Measurements from ENCODE around the gene GPR78. TPM values are rescaled to one million over a fixed set of nuclear protein-coding genes. Genes with fewer than 3 reads are reported as not detected.

GPR78 gene
- total RNA-seq, 1 experiment from 2014 or later: not detected

GRCh38 chr4:8559524-8560264, 20.5 kb upstream of the GPR78 start:
- no peaks in the 10 kb centered on the region for H3K9me3 ChIP-seq (ENCODE audit: control insufficient read depth, insufficient read depth, low read depth, low read length)
- H3K4me3 ChIP-seq (ENCODE audit: low read depth in 2 of 2, low read length in 2 of 2): no peak overlapping the region
- H3K36me3 ChIP-seq (ENCODE audit: control insufficient read depth, insufficient read depth, low read length): no peaks in the 10 kb centered on the region
- intact Hi-C loops (cut with micrococcal nuclease; ENCODE audit: unreplicated experiment) (no loop called here), in situ Hi-C loops (cut with HindIII; ENCODE audit: low pct_unique_long_range_greater_than_20kb, low sequenced_read_pairs) (no loop called here)
- no peak overlapping the region for H3K27ac ChIP-seq (ENCODE audit: low read length)
- CTCF ChIA-PET: no interaction called here
- H3K27me3 ChIP-seq (ENCODE audit: control insufficient read depth, insufficient read depth, low read length): no peaks in the 10 kb centered on the region
- no peak for ATAC-seq
- TF ChIP-seq TCF7L2 (IDR thresholded peaks at IDR 0.05; ENCODE audit: low read depth, low read length) (no peak), SIN3A (IDR thresholded peaks at IDR 0.05; ENCODE audit: borderline replicate concordance, insufficient read depth, low read depth, low read length) (no peak), POLR2AphosphoS5 (IDR thresholded peaks at IDR 0.05; ENCODE audit: low read depth, low read length) (no peak), REST (IDR thresholded peaks at IDR 0.05; ENCODE audit: insufficient read depth in 1 of 2, low read depth in 2 of 2, low read length in 1 of 2) (no peak)
- TF ChIP-seq, protein P1, sequence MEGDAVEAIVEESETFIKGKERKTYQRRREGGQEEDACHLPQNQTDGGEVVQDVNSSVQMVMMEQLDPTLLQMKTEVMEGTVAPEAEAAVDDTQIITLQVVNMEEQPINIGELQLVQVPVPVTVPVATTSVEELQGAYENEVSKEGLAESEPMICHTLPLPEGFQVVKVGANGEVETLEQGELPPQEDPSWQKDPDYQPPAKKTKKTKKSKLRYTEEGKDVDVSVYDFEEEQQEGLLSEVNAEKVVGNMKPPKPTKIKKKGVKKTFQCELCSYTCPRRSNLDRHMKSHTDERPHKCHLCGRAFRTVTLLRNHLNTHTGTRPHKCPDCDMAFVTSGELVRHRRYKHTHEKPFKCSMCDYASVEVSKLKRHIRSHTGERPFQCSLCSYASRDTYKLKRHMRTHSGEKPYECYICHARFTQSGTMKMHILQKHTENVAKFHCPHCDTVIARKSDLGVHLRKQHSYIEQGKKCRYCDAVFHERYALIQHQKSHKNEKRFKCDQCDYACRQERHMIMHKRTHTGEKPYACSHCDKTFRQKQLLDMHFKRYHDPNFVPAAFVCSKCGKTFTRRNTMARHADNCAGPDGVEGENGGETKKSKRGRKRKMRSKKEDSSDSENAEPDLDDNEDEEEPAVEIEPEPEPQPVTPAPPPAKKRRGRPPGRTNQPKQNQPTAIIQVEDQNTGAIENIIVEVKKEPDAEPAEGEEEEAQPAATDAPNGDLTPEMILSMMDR (IDR thresholded peaks at IDR 0.05): no peak
- no peak for DNase-seq (ENCODE audit: low read depth, low spot score)
- BruUV-seq (replicated peaks): no TSS peak
- POLR2A ChIA-PET: no interaction called here
- H3K4me1 ChIP-seq (ENCODE audit: control insufficient read depth, insufficient read depth, low read length): no peaks in the 10 kb centered on the region

DNA sequence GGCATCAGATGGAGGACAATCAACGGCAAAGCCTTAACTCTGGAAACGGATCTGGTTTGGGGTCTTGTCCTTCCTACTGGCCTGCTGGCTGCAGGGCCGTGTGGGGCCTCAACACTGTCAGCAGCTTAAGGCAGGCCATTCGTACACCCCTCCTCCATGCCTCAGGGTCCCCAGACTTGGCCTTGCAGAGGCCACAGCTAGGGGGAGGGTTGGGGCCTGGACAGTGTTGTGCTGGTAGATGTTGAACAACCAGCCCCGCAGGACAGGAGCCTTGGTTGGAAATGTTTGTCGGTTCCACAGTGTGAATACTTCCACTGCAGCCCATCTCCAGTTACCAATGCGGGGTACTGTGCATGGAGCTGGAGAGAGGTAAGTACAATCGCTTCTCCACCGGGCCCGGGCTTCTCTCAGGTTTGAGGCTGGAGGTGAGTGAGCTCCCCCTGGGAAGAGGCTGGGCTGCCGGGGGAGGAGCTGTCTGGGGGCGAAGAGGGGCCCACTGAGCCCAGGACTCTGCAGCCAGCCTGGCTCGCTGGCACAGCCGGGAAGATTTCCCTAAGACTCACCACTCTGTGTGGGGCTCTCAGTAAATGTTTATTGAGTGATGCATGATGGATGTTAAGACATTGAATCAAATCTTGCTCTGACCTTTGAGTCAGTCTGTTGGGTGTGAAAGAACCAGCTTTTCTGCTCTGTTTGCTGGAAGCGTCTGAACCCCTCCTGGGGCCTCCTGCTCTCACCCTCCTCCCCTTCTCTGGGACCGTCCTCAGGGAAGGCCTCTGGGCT, 19.7 kb upstream of the GPR78 start:
- no peak for DNase-seq (ENCODE audit: low read depth, low spot score)
- TF ChIP-seq POLR2AphosphoS5 (IDR thresholded peaks at IDR 0.05; ENCODE audit: low read depth, low read length) (no peak), SIN3A (IDR thresholded peaks at IDR 0.05; ENCODE audit: borderline replicate concordance, insufficient read depth, low read depth, low read length) (no peak), REST (IDR thresholded peaks at IDR 0.05; ENCODE audit: insufficient read depth in 1 of 2, low read depth in 2 of 2, low read length in 1 of 2) (no peak), TCF7L2 (IDR thresholded peaks at IDR 0.05; ENCODE audit: low read depth, low read length) (no peak)
- TF ChIP-seq, protein P1 (IDR thresholded peaks at IDR 0.05): no peak
- Histone ChIP-seq H3K4me3 (ENCODE audit: low read depth in 2 of 2, low read length in 2 of 2) (no peak overlapping the region), H3K27ac (ENCODE audit: low read length) (no peak overlapping the region), H3K4me1 (ENCODE audit: control insufficient read depth, insufficient read depth, low read length) (no peaks in the 10 kb centered on the region), H3K9me3 (ENCODE audit: control insufficient read depth, insufficient read depth, low read depth, low read length) (no peaks in the 10 kb centered on the region), H3K27me3 (ENCODE audit: control insufficient read depth, insufficient read depth, low read length) (no peaks in the 10 kb centered on the region), H3K36me3 (ENCODE audit: control insufficient read depth, insufficient read depth, low read length) (no peaks in the 10 kb centered on the region)
- CTCF ChIA-PET: no interaction called here
- ATAC-seq: 0 out of 2 replicates have a peak, but pooled peaks have one; percentile 30
- POLR2A ChIA-PET: no interaction called here
- in situ Hi-C loops (cut with HindIII; ENCODE audit: low pct_unique_long_range_greater_than_20kb, low sequenced_read_pairs) (no loop called here), intact Hi-C loops (cut with micrococcal nuclease; ENCODE audit: unreplicated experiment) (no loop called here)
- BruUV-seq (replicated peaks): no TSS peak
